PC-3 (cell line): ENCODE results near the gene USP17L19.
"Not testable (repeated sequence)": the region's sequence is repeated elsewhere in the genome, so short reads cannot be mapped to it uniquely, and the experiment has no call there.

Experiments
- EZH2 ChIP-seq: fragments of 300-600 bp; sonication (generic); IDR thresholded peaks from one replicate; pipeline ENCODE4 v1.6.1; 2017; ENCODE audit warnings: antibody characterized with exemption, mild to moderate bottlenecking, low read length; ENCODE audit not compliant: unreplicated experiment
- TF ChIP-seq, protein P1 (sequence below): fragments of 300-600 bp; sonication (generic); conservative IDR thresholded peaks from 2 replicates; pipeline ENCODE4 v1.5.1; 2017; ENCODE audit warnings: antibody characterized with exemption, low read depth, mild to moderate bottlenecking, low read length

GRCh38 chr4:9234085-9234484 is 19.1 kb upstream of the USP17L19 start, which contains the start of gene USP17L15:
- TF ChIP-seq, protein P1, sequence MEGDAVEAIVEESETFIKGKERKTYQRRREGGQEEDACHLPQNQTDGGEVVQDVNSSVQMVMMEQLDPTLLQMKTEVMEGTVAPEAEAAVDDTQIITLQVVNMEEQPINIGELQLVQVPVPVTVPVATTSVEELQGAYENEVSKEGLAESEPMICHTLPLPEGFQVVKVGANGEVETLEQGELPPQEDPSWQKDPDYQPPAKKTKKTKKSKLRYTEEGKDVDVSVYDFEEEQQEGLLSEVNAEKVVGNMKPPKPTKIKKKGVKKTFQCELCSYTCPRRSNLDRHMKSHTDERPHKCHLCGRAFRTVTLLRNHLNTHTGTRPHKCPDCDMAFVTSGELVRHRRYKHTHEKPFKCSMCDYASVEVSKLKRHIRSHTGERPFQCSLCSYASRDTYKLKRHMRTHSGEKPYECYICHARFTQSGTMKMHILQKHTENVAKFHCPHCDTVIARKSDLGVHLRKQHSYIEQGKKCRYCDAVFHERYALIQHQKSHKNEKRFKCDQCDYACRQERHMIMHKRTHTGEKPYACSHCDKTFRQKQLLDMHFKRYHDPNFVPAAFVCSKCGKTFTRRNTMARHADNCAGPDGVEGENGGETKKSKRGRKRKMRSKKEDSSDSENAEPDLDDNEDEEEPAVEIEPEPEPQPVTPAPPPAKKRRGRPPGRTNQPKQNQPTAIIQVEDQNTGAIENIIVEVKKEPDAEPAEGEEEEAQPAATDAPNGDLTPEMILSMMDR = not testable (repeated sequence)
- not testable (repeated sequence) for TF ChIP-seq EZH2
